Progenitor cell of endocrine pancreas (in vitro differentiated cells): ENCODE data around the gene BTG4. TPM values are rescaled to one million over a fixed set of nuclear protein-coding genes. Genes with fewer than 3 reads are reported as not detected.

Experiments
- DNase-seq: peaks from one replicate; pipeline ENCODE4 v3.0.0; 2021; ENCODE audit warnings: low spot score; ENCODE audit not compliant: unreplicated experiment
- H3K27ac Mint-ChIP-seq: 2 replicates; pipeline ENCODE4 v1.8.0; 2021; ENCODE audit warnings: mild to moderate bottlenecking, moderate library complexity, mixed read lengths
- H3K27me3 Mint-ChIP-seq: 2 replicates; pipeline ENCODE4 v1.8.0; 2021; ENCODE audit warnings: mixed read lengths
- H3K36me3 Mint-ChIP-seq: 2 replicates; pipeline ENCODE4 v1.8.0; 2022; ENCODE audit warnings: mixed read lengths; ENCODE audit not compliant: insufficient read depth
- H3K4me1 Mint-ChIP-seq: 2 replicates; pipeline ENCODE4 v1.8.0; 2021; ENCODE audit warnings: low read depth, mixed read lengths
- H3K4me3 Mint-ChIP-seq: 2 replicates; pipeline ENCODE4 v1.8.0; 2021; ENCODE audit warnings: low read depth, mild to moderate bottlenecking, moderate library complexity, mixed read lengths
- H3K9me3 Mint-ChIP-seq: 2 replicates; pipeline ENCODE4 v1.8.0; 2021; ENCODE audit warnings: low read depth, mixed read lengths
- total RNA-seq: library from RNA; stranded (reverse); gene quantifications from 2 replicates; pipeline ENCODE4 v1.2.1, GENCODE V29; 2021
- TF ChIP-seq, protein P1 (sequence below): fragments of 200-600 bp; sonication (generic); IDR thresholded peaks from one replicate; pipeline ENCODE4 v1.5.0; 2021; ENCODE audit warnings: antibody characterized with exemption, mild to moderate bottlenecking; ENCODE audit not compliant: unreplicated experiment

BTG4 gene
- total RNA-seq, 1 donor from 2014 or later, result not detected

DNA sequence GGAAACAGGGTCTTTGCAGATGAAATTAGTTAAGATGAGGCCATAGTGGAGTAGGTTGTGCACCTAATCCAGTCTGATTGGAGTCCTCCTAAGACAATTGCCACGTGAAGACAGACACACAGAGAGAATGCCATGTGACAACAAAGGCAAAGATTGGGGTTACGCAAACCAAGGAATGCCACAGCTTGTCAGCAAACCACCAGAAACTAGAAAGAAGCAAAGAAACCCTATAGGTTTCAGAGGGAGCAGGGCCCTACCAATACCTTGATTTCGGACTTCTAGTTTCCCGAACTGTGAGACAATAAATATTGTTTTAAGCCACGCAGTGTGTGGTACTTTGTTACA is 20.2 kb upstream of the BTG4 start:
- DNase-seq, result no peak
- TF ChIP-seq, protein P1, sequence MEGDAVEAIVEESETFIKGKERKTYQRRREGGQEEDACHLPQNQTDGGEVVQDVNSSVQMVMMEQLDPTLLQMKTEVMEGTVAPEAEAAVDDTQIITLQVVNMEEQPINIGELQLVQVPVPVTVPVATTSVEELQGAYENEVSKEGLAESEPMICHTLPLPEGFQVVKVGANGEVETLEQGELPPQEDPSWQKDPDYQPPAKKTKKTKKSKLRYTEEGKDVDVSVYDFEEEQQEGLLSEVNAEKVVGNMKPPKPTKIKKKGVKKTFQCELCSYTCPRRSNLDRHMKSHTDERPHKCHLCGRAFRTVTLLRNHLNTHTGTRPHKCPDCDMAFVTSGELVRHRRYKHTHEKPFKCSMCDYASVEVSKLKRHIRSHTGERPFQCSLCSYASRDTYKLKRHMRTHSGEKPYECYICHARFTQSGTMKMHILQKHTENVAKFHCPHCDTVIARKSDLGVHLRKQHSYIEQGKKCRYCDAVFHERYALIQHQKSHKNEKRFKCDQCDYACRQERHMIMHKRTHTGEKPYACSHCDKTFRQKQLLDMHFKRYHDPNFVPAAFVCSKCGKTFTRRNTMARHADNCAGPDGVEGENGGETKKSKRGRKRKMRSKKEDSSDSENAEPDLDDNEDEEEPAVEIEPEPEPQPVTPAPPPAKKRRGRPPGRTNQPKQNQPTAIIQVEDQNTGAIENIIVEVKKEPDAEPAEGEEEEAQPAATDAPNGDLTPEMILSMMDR, result no peak
- H3K4me3 Mint-ChIP-seq, result no peak overlapping the region
- peaks cover 16% of the 10 kb centered on the region for H3K27me3 Mint-ChIP-seq
- H3K4me1 Mint-ChIP-seq, result peaks cover 2% of the 10 kb centered on the region
- H3K36me3 Mint-ChIP-seq, result no peaks in the 10 kb centered on the region
- H3K9me3 Mint-ChIP-seq, result no peaks in the 10 kb centered on the region
- H3K27ac Mint-ChIP-seq, result no peak overlapping the region

DNA sequence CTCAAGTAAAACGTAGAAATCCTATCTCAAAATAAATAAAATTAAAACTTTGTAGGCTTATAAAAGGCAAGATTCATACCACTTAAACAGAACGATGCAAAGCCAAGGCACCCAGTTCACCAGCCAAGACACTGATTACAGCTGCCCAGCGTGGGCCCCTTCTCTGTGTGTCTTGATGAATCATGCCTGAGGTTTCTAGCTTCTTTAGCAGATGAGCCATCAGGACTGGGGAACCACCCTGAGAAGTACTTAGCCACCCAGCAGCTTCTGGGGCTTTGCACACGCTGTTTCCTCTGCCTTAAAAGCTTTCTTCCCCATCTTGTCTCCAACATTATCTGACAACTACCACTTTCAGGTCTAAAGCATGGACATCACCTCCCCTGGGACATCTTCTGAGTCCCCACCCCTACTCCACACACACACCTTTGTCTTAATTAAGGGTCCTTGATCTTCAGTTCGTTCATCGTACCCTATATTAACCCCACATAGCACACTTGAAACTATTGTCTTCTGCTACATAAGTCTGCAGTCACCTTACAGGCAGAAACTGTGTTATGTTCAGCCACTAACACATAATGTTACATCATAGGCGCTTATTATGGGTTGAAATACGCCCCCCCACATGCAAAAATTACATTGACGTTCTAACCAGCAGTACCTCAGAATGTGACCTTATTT is 19.6 kb upstream of the BTG4 start:
- Mint-ChIP-seq H3K27me3 (peaks cover 16% of the 10 kb centered on the region), H3K36me3 (no peaks in the 10 kb centered on the region), H3K4me1 (peaks cover 2% of the 10 kb centered on the region), H3K27ac (no peak overlapping the region), H3K9me3 (no peaks in the 10 kb centered on the region), H3K4me3 (no peak overlapping the region)
- TF ChIP-seq, protein P1, result no peak
- no peak for DNase-seq

DNA sequence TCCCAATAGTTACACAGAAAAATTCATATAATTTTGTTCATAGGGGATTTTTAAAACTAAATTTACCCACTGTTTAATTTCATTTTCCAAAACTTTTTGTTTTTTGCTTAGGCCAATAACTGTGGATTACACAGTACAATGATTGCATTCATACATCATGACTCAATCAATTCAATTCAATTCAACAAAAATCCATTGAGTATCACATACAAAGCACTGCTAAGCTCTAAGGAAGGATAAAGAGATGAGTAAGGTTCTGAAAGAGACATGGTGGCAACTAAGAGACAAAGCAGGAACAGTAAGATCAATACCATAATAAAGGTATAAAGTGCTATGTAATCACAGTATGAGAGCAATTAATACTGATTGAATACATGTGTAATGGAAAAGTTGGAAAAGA is 18.9 kb upstream of the BTG4 start:
- no peak overlapping the region for H3K4me3 Mint-ChIP-seq
- no peaks in the 10 kb centered on the region for H3K9me3 Mint-ChIP-seq
- TF ChIP-seq, protein P1, result no peak
- H3K27ac Mint-ChIP-seq, result no peak overlapping the region
- peaks cover 11% of the 10 kb centered on the region for H3K27me3 Mint-ChIP-seq
- peaks cover 2% of the 10 kb centered on the region for H3K4me1 Mint-ChIP-seq
- no peak for DNase-seq
- H3K36me3 Mint-ChIP-seq, result no peaks in the 10 kb centered on the region

DNA sequence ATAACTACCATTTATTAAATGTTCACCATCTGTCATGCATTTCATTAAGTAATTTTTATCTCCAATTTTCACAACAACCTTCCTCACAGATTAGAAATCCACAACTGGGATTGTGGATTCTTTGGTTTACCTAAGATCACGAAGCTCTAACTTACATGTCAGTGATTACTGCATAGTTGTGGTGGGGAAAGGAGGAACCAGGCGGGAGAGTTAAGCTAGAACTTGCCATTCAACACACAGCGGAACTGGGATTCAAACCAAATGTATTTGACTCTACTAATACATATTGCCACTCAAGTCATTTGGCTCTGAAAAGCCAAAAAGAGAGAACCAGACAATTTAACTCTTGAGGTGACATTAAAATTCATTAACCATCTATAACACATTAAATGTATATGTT is 17.9 kb upstream of the BTG4 start:
- peaks cover 13% of the 10 kb centered on the region for H3K27me3 Mint-ChIP-seq
- no peaks in the 10 kb centered on the region for H3K9me3 Mint-ChIP-seq
- no peak for DNase-seq
- H3K27ac Mint-ChIP-seq, result no peak overlapping the region
- TF ChIP-seq, protein P1, result no peak
- H3K4me3 Mint-ChIP-seq, result no peak overlapping the region
- peaks cover 2% of the 10 kb centered on the region for H3K4me1 Mint-ChIP-seq
- H3K36me3 Mint-ChIP-seq, result no peaks in the 10 kb centered on the region

DNA sequence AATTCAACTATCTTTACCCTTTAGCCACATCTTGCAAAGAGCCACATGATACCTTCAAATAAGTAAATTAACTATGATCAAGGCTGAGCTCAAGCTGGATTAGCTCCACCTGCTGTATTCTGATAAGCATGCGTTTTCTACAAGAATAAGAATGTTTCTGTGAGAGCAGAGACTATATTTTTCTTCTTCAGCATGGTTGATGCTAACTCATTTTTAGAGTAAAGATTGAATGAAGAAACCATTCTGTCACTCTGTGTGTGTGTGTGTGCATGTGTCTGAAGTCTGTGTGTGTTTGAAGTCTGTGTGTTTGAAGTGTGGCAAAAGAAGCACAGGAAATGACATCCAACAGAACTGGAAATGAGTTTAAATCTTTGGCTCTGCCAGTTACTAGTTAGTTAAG is 16.4 kb upstream of the BTG4 start:
- no peak overlapping the region for H3K4me3 Mint-ChIP-seq
- H3K9me3 Mint-ChIP-seq, result no peaks in the 10 kb centered on the region
- DNase-seq, result no peak
- TF ChIP-seq, protein P1, result no peak
- no peaks in the 10 kb centered on the region for H3K4me1 Mint-ChIP-seq
- peaks cover 11% of the 10 kb centered on the region for H3K27me3 Mint-ChIP-seq
- H3K27ac Mint-ChIP-seq, result no peak overlapping the region
- no peaks in the 10 kb centered on the region for H3K36me3 Mint-ChIP-seq
